Spleen (tissue), 7 donors: ENCODE measurements around the gene LAMTOR4.

Experiments
- POLR2A ChIP-seq, 3 donors: fragments of 450-650 bp; IDR thresholded peaks; one replicate each; pipeline ENCODE4 v1.5.1; 2017; ENCODE audit warnings: antibody characterized with exemption in 3 of 3, mild to moderate bottlenecking in 1 of 3
- POLR2AphosphoS5 ChIP-seq, 3 donors: sonication (generic); formaldehyde crosslinking; IDR thresholded peaks; one replicate each; pipeline ENCODE4 v1.5.1; 2017; ENCODE audit warnings: antibody characterized with exemption in 3 of 3
- TF ChIP-seq, protein P1 (sequence below), 11 experiments: fragments of 200-600 bp in 7 of 11; fragments of 450-650 bp in 4 of 11; sonication (generic) in 4 of 11; IDR thresholded peaks in 8 of 11; conservative IDR thresholded peaks in 3 of 11; 1 replicate in 7 of 11; 2 replicates in 4 of 11; pipeline versions ENCODE4 v1.4.0 to v1.8.0; 2016 to 2021; ENCODE audit warnings: antibody characterized with exemption in 11 of 11, inconsistent platforms in 4 of 11, mild to moderate bottlenecking in 1 of 11
- donor health status: DM: no; HTN: no; CAD: no; lungs with moderate emphysema.
- donor health status: DM: no; HTN: no; CAD: no.
- donor health status: DM: no; HTN: no; CAD: no.

DNA sequence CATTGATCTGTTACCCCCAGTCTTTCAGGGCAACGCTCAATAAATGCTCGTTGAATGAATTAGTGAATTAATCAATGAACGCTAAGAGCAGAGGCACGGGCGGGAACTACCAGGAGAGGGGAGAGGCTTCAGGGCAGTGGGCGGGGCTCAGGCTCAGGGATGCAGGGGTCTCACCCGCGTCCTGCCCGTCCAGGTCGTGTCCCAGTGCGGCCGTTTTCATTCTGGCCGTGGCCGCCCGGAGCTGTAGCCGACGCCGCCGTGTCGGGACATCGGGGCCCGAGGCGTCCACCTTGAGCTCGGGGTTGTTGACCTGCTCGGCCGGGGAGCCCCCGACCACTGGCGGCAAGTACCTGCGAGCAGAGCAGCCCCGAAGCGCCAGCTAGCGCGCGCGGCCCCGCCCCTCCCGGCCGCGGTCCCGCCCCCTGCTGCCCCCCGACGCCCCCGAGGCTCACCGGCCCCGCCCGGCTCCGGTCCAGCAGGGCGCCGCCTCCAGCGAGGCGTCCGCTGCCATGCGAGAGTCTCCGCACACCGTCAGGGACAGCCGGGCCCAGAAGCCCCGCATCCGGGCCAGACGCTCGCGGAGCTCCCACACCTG is 22.5 kb downstream of the LAMTOR4 start:
- TF ChIP-seq, protein P1, sequence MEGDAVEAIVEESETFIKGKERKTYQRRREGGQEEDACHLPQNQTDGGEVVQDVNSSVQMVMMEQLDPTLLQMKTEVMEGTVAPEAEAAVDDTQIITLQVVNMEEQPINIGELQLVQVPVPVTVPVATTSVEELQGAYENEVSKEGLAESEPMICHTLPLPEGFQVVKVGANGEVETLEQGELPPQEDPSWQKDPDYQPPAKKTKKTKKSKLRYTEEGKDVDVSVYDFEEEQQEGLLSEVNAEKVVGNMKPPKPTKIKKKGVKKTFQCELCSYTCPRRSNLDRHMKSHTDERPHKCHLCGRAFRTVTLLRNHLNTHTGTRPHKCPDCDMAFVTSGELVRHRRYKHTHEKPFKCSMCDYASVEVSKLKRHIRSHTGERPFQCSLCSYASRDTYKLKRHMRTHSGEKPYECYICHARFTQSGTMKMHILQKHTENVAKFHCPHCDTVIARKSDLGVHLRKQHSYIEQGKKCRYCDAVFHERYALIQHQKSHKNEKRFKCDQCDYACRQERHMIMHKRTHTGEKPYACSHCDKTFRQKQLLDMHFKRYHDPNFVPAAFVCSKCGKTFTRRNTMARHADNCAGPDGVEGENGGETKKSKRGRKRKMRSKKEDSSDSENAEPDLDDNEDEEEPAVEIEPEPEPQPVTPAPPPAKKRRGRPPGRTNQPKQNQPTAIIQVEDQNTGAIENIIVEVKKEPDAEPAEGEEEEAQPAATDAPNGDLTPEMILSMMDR (IDR thresholded peaks at IDR 0.05 in 8 of 11, conservative IDR thresholded peaks at IDR 0.05 in 3 of 11): no peak
- TF ChIP-seq POLR2AphosphoS5 (IDR thresholded peaks at IDR 0.05) (peak in 2 of 3 donors; percentile 17 to 46), POLR2A (IDR thresholded peaks at IDR 0.05) (no peak)
